PC-3 (cell line): ENCODE data around the gene MOGAT3. TPM values are rescaled to one million over a fixed set of nuclear protein-coding genes. Genes with fewer than 3 reads are reported as not detected.

ENCODE experiments used
- ATAC-seq: fragments of 200-7000 bp; cut with Tn5 transposase; 2 replicates; pipeline ENCODE4 v1.9.1; 2020; ENCODE audit warnings: mild to moderate bottlenecking, moderate library complexity
- BruUV-seq: library from RNA; stranded (reverse); fragments of 400-500 nt; replicated peaks from 2 replicates; lab custom pipeline; 2021; lab: Mats Ljungman, UMichigan
- CTCF ChIA-PET: fragments of 300-600 bp; sonication (Branson Sonifier 250); formaldehyde crosslinking; loops from one replicate; lab custom pipeline; 2022; ENCODE audit warnings: antibody characterized with exemption; lab: Charles Lee
- POLR2A ChIA-PET: fragments of 300-600 bp; sonication (Branson Sonifier 250); formaldehyde crosslinking; loops from one replicate; lab custom pipeline; 2022; ENCODE audit warnings: antibody characterized with exemption; ENCODE audit not compliant: unreplicated experiment; lab: Charles Lee
- DNase-seq: peaks from one replicate; pipeline ENCODE4 v3.0.0-alpha.2; 2015
- H2AFZ ChIP-seq: fragments of 300-600 bp; sonication (generic); 2 replicates; pipeline ENCODE4 v1.6.0; 2016; ENCODE audit warnings: antibody characterized with exemption, low read length
- H3F3A ChIP-seq: fragments of 300-600 bp; sonication (generic); one replicate; pipeline ENCODE4 v1.6.0; 2017; ENCODE audit warnings: antibody characterized with exemption, low read length, control low read depth, mild to moderate bottlenecking; ENCODE audit not compliant: unreplicated experiment
- H3K27ac ChIP-seq: fragments of 300-600 bp; sonication (generic); 2 replicates; pipeline ENCODE4 v1.5.1; 2016; ENCODE audit warnings: mild to moderate bottlenecking, low read length
- H3K27me3 ChIP-seq: fragments of 300-600 bp; sonication (generic); 2 replicates; pipeline ENCODE4 v1.6.1; 2016; ENCODE audit warnings: low read length, mixed read lengths
- H3K36me3 ChIP-seq: fragments of 300-600 bp; sonication (generic); 2 replicates; pipeline ENCODE4 v1.6.1; 2016; ENCODE audit warnings: low read depth, mixed run types, low read length, mixed read lengths
- H3K4me1 ChIP-seq: fragments of 300-600 bp; sonication (generic); 2 replicates; pipeline ENCODE4 v1.5.1; 2016; ENCODE audit warnings: low read length; ENCODE audit not compliant: insufficient read depth
- H3K4me2 ChIP-seq: fragments of 300-600 bp; sonication (generic); 2 replicates; pipeline ENCODE4 v1.6.0; 2016; ENCODE audit warnings: low read length
- H3K4me3 ChIP-seq: fragments of 300-600 bp; sonication (generic); 2 replicates; pipeline ENCODE4 v1.5.1; 2016; ENCODE audit warnings: mild to moderate bottlenecking, low read length, mixed read lengths
- H3K79me2 ChIP-seq: fragments of 300-600 bp; sonication (generic); 2 replicates; pipeline ENCODE4 v1.6.1; 2017; ENCODE audit warnings: low read length, mixed read lengths
- H3K9ac ChIP-seq: fragments of 300-600 bp; sonication (generic); 2 replicates; pipeline ENCODE4 v1.6.0; 2016; ENCODE audit warnings: mild to moderate bottlenecking, low read length
- H3K9me2 ChIP-seq: fragments of 300-600 bp; sonication (generic); replicated peaks from 2 replicates; pipeline ENCODE4 v1.6.1; 2016; ENCODE audit warnings: mixed run types, low read length, mixed read lengths
- H3K9me3 ChIP-seq: fragments of 300-600 bp; sonication (generic); 2 replicates; pipeline ENCODE4 v1.6.1; 2016; ENCODE audit warnings: low read length, mixed read lengths
- H4K20me1 ChIP-seq: fragments of 300-600 bp; sonication (generic); 2 replicates; pipeline ENCODE4 v1.6.1; 2016; ENCODE audit warnings: low read length, mixed read lengths
- EZH2 ChIP-seq: fragments of 300-600 bp; sonication (generic); IDR thresholded peaks from one replicate; pipeline ENCODE4 v1.6.1; 2017; ENCODE audit warnings: antibody characterized with exemption, mild to moderate bottlenecking, low read length; ENCODE audit not compliant: unreplicated experiment
- EZH2phosphoT487 ChIP-seq: fragments of 300-600 bp; sonication (generic); IDR thresholded peaks from 2 replicates; pipeline ENCODE4 v1.6.1; 2018; ENCODE audit warnings: mild to moderate bottlenecking, antibody characterized with exemption, low read length, borderline replicate concordance
- intact Hi-C: fragments of 100-400 bp; cut with micrococcal nuclease; formaldehyde crosslinking; loops from 2 replicates; pipeline ENCODE4 v1.9.0; 2023
- total RNA-seq: library from RNA; depleted of rRNA; stranded (reverse); fragments of >200 nt; gene quantifications from 2 replicates; pipeline ENCODE4 v1.2.3, GENCODE V29; 2014
- TF ChIP-seq, protein P1 (sequence below): fragments of 300-600 bp; sonication (generic); conservative IDR thresholded peaks from 2 replicates; pipeline ENCODE4 v1.5.1; 2017; ENCODE audit warnings: antibody characterized with exemption, low read depth, mild to moderate bottlenecking, low read length

Gene MOGAT3
- total RNA-seq, 1 experiment from 2014 or later = not detected

DNA sequence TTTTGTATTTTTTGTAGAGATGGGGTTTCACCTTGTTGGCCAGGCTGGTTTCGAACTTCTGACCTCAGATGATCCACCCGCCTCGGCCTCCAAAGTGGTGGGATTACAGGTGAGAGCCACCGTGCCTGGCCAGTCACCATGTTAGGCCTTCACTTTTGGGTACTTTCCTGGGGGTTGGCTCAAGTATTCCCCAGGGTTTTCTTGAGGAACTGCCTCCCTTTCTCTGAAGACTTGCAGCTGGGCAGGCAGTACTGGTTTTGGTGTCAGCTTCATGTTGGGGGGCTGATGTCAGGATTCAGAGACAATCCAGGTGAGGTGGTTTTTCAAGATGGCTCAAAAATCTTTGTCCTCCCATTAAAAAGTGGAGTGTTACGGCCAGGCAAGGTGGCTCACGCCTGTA, 24.8 kb upstream of the MOGAT3 start:
- H2AFZ ChIP-seq = no peak overlapping the region
- H3K9ac ChIP-seq = no peak overlapping the region
- DNase-seq (no peak), ATAC-seq (no peak)
- H3K4me2 ChIP-seq = no peak overlapping the region
- no peaks in the 10 kb centered on the region for H3K27me3 ChIP-seq
- H3K27ac ChIP-seq = no peak overlapping the region
- no peaks in the 10 kb centered on the region for H3K9me3 ChIP-seq
- CTCF ChIA-PET = no interaction called here
- H3K4me3 ChIP-seq = no peak overlapping the region
- H3K36me3 ChIP-seq = peaks cover 5% of the 10 kb centered on the region
- BruUV-seq = no TSS peak
- H4K20me1 ChIP-seq = no peaks in the 10 kb centered on the region
- POLR2A ChIA-PET = no interaction called here
- H3K79me2 ChIP-seq = peaks cover 10% of the 10 kb centered on the region
- H3K4me1 ChIP-seq = no peaks in the 10 kb centered on the region
- H3K9me2 ChIP-seq = no peaks in the 10 kb centered on the region
- TF ChIP-seq EZH2phosphoT487 = no peak
- TF ChIP-seq EZH2 = no peak
- intact Hi-C loops = no loop called here
- H3F3A ChIP-seq = no peaks in the 10 kb centered on the region

DNA sequence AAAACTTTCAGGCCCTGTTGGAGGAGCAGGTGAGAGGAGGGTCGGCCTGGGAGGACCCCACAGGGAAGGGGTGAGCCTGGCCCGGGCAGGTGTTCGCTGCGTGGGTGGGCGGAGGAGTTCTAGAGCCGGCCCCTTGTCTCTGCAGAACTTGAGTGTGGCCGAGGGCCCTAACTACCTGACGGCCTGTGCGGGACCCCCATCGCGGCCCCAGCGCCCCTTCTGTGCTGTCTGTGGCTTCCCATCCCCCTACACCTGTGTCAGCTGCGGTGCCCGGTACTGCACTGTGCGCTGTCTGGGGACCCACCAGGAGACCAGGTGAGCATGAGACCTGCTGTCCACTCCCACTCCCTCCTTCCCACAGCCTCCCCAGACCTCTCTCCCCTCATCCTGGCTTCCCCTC, 22.7 kb upstream of the MOGAT3 start:
- Histone ChIP-seq H3K4me3 (no peak overlapping the region), H3K36me3 (peaks cover 5% of the 10 kb centered on the region), H3K4me2 (no peak overlapping the region), H3K27me3 (no peaks in the 10 kb centered on the region), H3K27ac (no peak overlapping the region), H3K9me3 (no peaks in the 10 kb centered on the region), H3K4me1 (no peaks in the 10 kb centered on the region), H3K9me2 (no peaks in the 10 kb centered on the region), H3K9ac (no peak overlapping the region), H2AFZ (no peak overlapping the region), H3K79me2 (peaks cover 31% of the 10 kb centered on the region), H3F3A (no peaks in the 10 kb centered on the region), H4K20me1 (no peaks in the 10 kb centered on the region)
- ChIA-PET CTCF (no interaction called here), POLR2A (interaction anchor here (0.5 kb wide), 1 partner anchor 9 kb away, joined by 6 read pairs; no protein-coding TSS in a partner anchor)
- DNase-seq (no peak), ATAC-seq (no peak)
- TF ChIP-seq EZH2phosphoT487 (no peak), EZH2 (no peak)
- TF ChIP-seq, protein P1, sequence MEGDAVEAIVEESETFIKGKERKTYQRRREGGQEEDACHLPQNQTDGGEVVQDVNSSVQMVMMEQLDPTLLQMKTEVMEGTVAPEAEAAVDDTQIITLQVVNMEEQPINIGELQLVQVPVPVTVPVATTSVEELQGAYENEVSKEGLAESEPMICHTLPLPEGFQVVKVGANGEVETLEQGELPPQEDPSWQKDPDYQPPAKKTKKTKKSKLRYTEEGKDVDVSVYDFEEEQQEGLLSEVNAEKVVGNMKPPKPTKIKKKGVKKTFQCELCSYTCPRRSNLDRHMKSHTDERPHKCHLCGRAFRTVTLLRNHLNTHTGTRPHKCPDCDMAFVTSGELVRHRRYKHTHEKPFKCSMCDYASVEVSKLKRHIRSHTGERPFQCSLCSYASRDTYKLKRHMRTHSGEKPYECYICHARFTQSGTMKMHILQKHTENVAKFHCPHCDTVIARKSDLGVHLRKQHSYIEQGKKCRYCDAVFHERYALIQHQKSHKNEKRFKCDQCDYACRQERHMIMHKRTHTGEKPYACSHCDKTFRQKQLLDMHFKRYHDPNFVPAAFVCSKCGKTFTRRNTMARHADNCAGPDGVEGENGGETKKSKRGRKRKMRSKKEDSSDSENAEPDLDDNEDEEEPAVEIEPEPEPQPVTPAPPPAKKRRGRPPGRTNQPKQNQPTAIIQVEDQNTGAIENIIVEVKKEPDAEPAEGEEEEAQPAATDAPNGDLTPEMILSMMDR = no peak
- intact Hi-C loops = no loop called here
- BruUV-seq = no TSS peak

GRCh38 chr7:101222275-101222830, 21.5 kb upstream of the MOGAT3 start:
- ATAC-seq (no peak), DNase-seq (no peak)
- ChIA-PET CTCF (no interaction called here), POLR2A (no interaction called here)
- no peak overlapping the region for H3K9ac ChIP-seq
- no TSS peak for BruUV-seq
- TF ChIP-seq EZH2phosphoT487 (no peak), EZH2 (no peak)
- TF ChIP-seq, protein P1 = no peak
- H4K20me1 ChIP-seq = no peaks in the 10 kb centered on the region
- H3K36me3 ChIP-seq = peaks cover 5% of the 10 kb centered on the region
- no peaks in the 10 kb centered on the region for H3K9me3 ChIP-seq
- H3K27ac ChIP-seq = no peak overlapping the region
- peaks cover 37% of the 10 kb centered on the region for H3K79me2 ChIP-seq
- no peaks in the 10 kb centered on the region for H3F3A ChIP-seq
- H3K9me2 ChIP-seq = no peaks in the 10 kb centered on the region
- H3K4me1 ChIP-seq = no peaks in the 10 kb centered on the region
- no peak overlapping the region for H2AFZ ChIP-seq
- H3K4me2 ChIP-seq = no peak overlapping the region
- intact Hi-C loops = no loop called here
- no peak overlapping the region for H3K4me3 ChIP-seq
- H3K27me3 ChIP-seq = no peaks in the 10 kb centered on the region
